ENCODE data around the gene DLGAP4.

GRCh38 chr20:36441027-36441414, 134.9 kb downstream of the DLGAP4 start:
- no peak for TF ChIP-seq CTCF (conservative IDR thresholded peaks at IDR 0.05; ENCODE audit: low read depth, low read length)
- no peak for TF ChIP-seq EZH2 (IDR thresholded peaks at IDR 0.05; ENCODE audit: borderline replicate concordance, low read depth, low read length, poor library complexity, severe bottlenecking)

All from A673 (cell line).